Fibroblast of mammary gland (primary cell): ENCODE results near the gene MYL5.
A peak's percentile ranks its signal among the peaks of the same experiment; 100 is the strongest.
"Not testable (repeated sequence)": the region's sequence is repeated elsewhere in the genome, so short reads cannot be mapped to it uniquely, and the experiment has no call there.

Experiments used
- DNase-seq: peaks from one replicate; pipeline ENCODE4 v3.0.0-alpha.2; 2010; ENCODE audit warnings: low read depth
- H3K4me3 ChIP-seq: 2 replicates; pipeline ENCODE4 v1.5.1; 2011; ENCODE audit warnings: low read depth, mild to moderate bottlenecking, low read length, moderate library complexity; ENCODE audit not compliant: control insufficient read depth
- TF ChIP-seq, protein P1 (sequence below): conservative IDR thresholded peaks from 2 replicates; pipeline ENCODE4 v1.5.1; 2011; ENCODE audit warnings: low read depth, low read length, inconsistent platforms; ENCODE audit not compliant: control insufficient read depth, insufficient read depth

The MYL5 gene

GRCh38 chr4:702618-703048, 28.3 kb downstream of the MYL5 start:
- no peak for DNase-seq
- TF ChIP-seq, protein P1, sequence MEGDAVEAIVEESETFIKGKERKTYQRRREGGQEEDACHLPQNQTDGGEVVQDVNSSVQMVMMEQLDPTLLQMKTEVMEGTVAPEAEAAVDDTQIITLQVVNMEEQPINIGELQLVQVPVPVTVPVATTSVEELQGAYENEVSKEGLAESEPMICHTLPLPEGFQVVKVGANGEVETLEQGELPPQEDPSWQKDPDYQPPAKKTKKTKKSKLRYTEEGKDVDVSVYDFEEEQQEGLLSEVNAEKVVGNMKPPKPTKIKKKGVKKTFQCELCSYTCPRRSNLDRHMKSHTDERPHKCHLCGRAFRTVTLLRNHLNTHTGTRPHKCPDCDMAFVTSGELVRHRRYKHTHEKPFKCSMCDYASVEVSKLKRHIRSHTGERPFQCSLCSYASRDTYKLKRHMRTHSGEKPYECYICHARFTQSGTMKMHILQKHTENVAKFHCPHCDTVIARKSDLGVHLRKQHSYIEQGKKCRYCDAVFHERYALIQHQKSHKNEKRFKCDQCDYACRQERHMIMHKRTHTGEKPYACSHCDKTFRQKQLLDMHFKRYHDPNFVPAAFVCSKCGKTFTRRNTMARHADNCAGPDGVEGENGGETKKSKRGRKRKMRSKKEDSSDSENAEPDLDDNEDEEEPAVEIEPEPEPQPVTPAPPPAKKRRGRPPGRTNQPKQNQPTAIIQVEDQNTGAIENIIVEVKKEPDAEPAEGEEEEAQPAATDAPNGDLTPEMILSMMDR: no peak
- H3K4me3 ChIP-seq: no peak overlapping the region

DNA sequence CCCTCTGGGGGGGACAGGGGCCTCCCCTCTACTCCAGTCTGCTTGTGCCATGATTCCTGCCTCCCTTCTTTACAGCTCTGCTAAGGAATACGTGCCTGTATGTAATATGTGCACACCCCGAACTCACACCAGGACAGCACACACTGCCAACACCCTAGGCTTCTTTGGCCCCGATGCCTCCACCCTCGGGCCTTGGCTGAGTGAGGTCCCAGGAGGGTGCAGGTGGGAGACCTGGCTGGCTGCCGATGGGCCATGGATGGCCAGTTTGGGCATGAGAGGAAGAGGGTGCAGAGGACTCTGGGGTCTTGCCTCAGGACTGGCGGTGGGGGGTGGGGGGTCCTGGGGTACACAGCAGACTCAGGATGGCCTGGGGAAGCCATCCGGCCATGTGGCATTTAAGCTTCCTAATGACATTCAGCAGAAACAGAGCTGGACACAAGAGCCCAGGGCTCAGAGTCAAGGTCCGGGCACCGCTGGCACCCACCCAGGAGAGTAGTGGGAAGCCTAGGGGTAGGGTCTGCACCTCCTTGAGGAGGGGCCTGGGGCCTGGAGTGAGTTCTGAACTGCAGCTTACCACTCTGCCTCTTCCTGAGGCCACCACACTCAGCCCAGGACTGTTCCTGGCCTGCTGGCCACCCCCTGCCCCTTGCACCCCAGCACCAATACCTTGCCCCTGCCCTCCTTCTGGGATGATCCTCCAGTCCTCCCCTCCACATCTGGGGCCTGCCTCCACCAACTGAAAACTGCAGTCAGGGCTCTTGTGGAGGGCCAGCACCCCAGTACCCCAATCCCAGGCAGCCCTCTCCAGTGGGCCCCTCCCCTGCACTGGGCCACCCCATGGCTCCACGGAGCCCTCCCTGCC, 29.2 kb downstream of the MYL5 start:
- TF ChIP-seq, protein P1: no peak
- DNase-seq: no peak
- H3K4me3 ChIP-seq: no peak overlapping the region

GRCh38 chr4:704198-704891, 30.0 kb downstream of the MYL5 start:
- no peak overlapping the region for H3K4me3 ChIP-seq
- DNase-seq: no peak
- TF ChIP-seq, protein P1: no peak

- TF ChIP-seq, protein P1: no peak
- DNase-seq: no peak
- H3K4me3 ChIP-seq: peak overlapping the region; percentile 51
Observed at GRCh38 chr4:704971-705277, 30.6 kb downstream of the MYL5 start.

DNA sequence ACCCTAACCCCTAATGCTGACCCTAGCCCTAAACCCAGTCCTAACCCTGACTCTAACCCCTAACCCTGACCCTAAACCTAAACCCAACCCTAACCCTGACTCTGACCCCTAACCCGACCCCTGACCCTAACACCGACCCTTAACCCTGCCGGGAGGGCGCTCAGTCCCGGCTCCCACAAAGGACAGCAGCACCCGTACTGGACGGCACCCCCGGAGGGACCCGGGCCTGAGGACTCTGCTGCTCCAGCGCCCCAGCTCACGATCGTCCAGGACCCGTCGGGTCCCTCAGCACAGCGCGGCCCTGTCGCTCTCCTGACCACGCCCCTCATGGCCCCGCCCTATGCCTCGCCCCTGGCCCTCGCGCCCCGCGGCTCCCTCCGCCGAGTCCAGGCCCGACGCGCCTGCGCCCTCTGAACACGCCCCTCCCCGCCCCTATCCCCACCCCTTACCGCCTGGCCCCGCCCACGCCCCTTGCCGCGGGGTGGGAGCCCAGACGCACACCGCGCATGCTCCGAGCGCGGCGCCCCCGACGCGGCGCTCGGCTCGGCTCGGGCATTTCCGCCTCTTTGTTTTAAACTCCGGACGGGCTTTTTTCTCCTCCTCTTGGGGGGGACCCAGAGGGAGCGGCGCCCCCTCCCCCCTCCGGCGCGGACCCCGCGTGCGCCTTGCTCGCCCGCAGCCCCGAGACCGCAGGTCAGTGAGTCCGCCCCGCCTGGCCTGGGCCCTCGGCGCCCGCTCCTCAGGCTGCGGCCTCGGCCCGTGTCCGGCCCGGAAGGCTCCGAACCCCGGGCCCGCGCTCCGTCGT, 31.1 kb downstream of the MYL5 start, which contains the start of gene PCGF3:
TSS of gene PCGF3 (plus strand) at position 555 of the 805 bp plus-strand sequence. CDS start 27,849 bp downstream, outside the sequence.
- DNase-seq: peak; percentile 91
- H3K4me3 ChIP-seq: peak within 1 kb of the TSS; percentile 76
- TF ChIP-seq, protein P1: no peak

GRCh38 chr4:706083-706633, 31.8 kb downstream of the MYL5 start:
- H3K4me3 ChIP-seq: peak overlapping the region; percentile 76

More at GRCh38 chr4:706083-706633, 31.8 kb downstream of the MYL5 start:
- not testable (repeated sequence) for DNase-seq
